Neural crest cell (in vitro differentiated cells): ENCODE measurements around the gene WDR20. TPM values are rescaled to one million over a fixed set of nuclear protein-coding genes. Genes with fewer than 3 reads are reported as not detected.
A peak's percentile ranks its signal among the peaks of the same experiment; 100 is the strongest.
"Not testable (repeated sequence)": the region's sequence is repeated elsewhere in the genome, so short reads cannot be mapped to it uniquely, and the experiment has no call there.

ENCODE experiments used
- DNase-seq: peaks from one replicate; pipeline ENCODE4 v3.0.0; 2021; ENCODE audit warnings: low read depth, mixed read lengths, low spot score
- H3K27ac Mint-ChIP-seq: one replicate; pipeline ENCODE4 v1.8.0; 2021; ENCODE audit warnings: mild to moderate bottlenecking, mixed read lengths; ENCODE audit not compliant: unreplicated experiment
- H3K27me3 Mint-ChIP-seq: 2 replicates; pipeline ENCODE4 v1.8.0; 2021; ENCODE audit warnings: low read depth, mild to moderate bottlenecking, mixed read lengths
- H3K36me3 Mint-ChIP-seq: 2 replicates; pipeline ENCODE4 v1.8.0; 2021; ENCODE audit warnings: low read depth, mild to moderate bottlenecking, mixed read lengths
- H3K4me1 Mint-ChIP-seq: 2 replicates; pipeline ENCODE4 v1.8.0; 2021; ENCODE audit warnings: mixed read lengths
- H3K4me3 Mint-ChIP-seq: one replicate; pipeline ENCODE4 v1.8.0; 2021; ENCODE audit warnings: mild to moderate bottlenecking, mixed read lengths
- H3K9me3 Mint-ChIP-seq: 2 replicates; pipeline ENCODE4 v1.8.0; 2021; ENCODE audit warnings: mixed read lengths
- CTCF ChIP-seq: fragments of 200-600 bp; sonication (generic); conservative IDR thresholded peaks from 2 replicates; pipeline ENCODE4 v1.5.0; 2021; ENCODE audit warnings: antibody characterized with exemption, mild to moderate bottlenecking
- total RNA-seq: library from RNA; stranded (reverse); gene quantifications from 2 replicates; pipeline ENCODE4 v1.2.1, GENCODE V29; 2021

WDR20 gene
- total RNA-seq, 1 donor from 2014 or later: 30.2 TPM

GRCh38 chr14:102162487-102162886 is 22.8 kb downstream of the WDR20 start:
- H3K27ac Mint-ChIP-seq: no peak overlapping the region
- H3K4me3 Mint-ChIP-seq: no peak overlapping the region
- no peaks in the 10 kb centered on the region for H3K27me3 Mint-ChIP-seq
- peaks cover 29% of the 10 kb centered on the region for H3K4me1 Mint-ChIP-seq
- no peak for DNase-seq
- H3K9me3 Mint-ChIP-seq: no peaks in the 10 kb centered on the region
- H3K36me3 Mint-ChIP-seq: peaks cover 8% of the 10 kb centered on the region
- no peak for TF ChIP-seq CTCF

- Mint-ChIP-seq H3K4me1 (peaks cover 33% of the 10 kb centered on the region), H3K27ac (no peak overlapping the region), H3K27me3 (no peaks in the 10 kb centered on the region), H3K9me3 (no peaks in the 10 kb centered on the region), H3K36me3 (peaks cover 8% of the 10 kb centered on the region), H3K4me3 (no peak overlapping the region)
- TF ChIP-seq CTCF: no peak
- DNase-seq: no peak
These were observed 24.5 kb downstream of the WDR20 start for GRCh38 chr14:102164241-102164641.

- no peak overlapping the region for H3K4me3 Mint-ChIP-seq
- H3K9me3 Mint-ChIP-seq: no peaks in the 10 kb centered on the region
- no peaks in the 10 kb centered on the region for H3K27me3 Mint-ChIP-seq
- H3K27ac Mint-ChIP-seq: no peak overlapping the region
- DNase-seq: no peak
- no peak for TF ChIP-seq CTCF
- peaks cover 36% of the 10 kb centered on the region for H3K4me1 Mint-ChIP-seq
- peaks cover 8% of the 10 kb centered on the region for H3K36me3 Mint-ChIP-seq
These were observed 25.3 kb downstream of the WDR20 start for GRCh38 chr14:102164965-102165364.

- H3K36me3 Mint-ChIP-seq: no peaks in the 10 kb centered on the region
- no peak for DNase-seq
- no peak overlapping the region for H3K4me3 Mint-ChIP-seq
- peaks cover 41% of the 10 kb centered on the region for H3K4me1 Mint-ChIP-seq
- no peak for TF ChIP-seq CTCF
- H3K9me3 Mint-ChIP-seq: no peaks in the 10 kb centered on the region
- H3K27me3 Mint-ChIP-seq: no peaks in the 10 kb centered on the region
- no peak overlapping the region for H3K27ac Mint-ChIP-seq
These were observed 30.4 kb downstream of the WDR20 start for GRCh38 chr14:102170061-102170460.

GRCh38 chr14:102171173-102172020 is 31.7 kb downstream of the WDR20 start:
- H3K36me3 Mint-ChIP-seq: no peaks in the 10 kb centered on the region
- H3K4me3 Mint-ChIP-seq: no peak overlapping the region
- TF ChIP-seq CTCF: no peak

GRCh38 chr14:102172021-102172272 is 32.2 kb downstream of the WDR20 start:
- H3K4me1 Mint-ChIP-seq: peaks cover 31% of the 10 kb centered on the region
- H3K4me3 Mint-ChIP-seq, H3K36me3 Mint-ChIP-seq, H3K27me3 Mint-ChIP-seq, DNase-seq, H3K9me3 Mint-ChIP-seq: not testable (repeated sequence)
- H3K27ac Mint-ChIP-seq: peak overlapping the region; percentile 78

More at GRCh38 chr14:102171173-102172020, 31.7 kb downstream of the WDR20 start:
- Mint-ChIP-seq H3K4me1 (peaks cover 37% of the 10 kb centered on the region), H3K27me3 (no peaks in the 10 kb centered on the region), H3K9me3 (peaks cover 3% of the 10 kb centered on the region), H3K27ac (peak overlapping the region; percentile 78)
- DNase-seq: no peak

- H3K27me3 Mint-ChIP-seq, H3K27ac Mint-ChIP-seq, H3K36me3 Mint-ChIP-seq, H3K9me3 Mint-ChIP-seq, DNase-seq, H3K4me3 Mint-ChIP-seq: not testable (repeated sequence)
- H3K4me1 Mint-ChIP-seq: peaks cover 25% of the 10 kb centered on the region
These were observed 33.0 kb downstream of the WDR20 start for GRCh38 chr14:102172721-102173120.
